Activated CD4-positive, alpha-beta memory T cell treated with anti-CD3 and anti-CD28 coated beads for 36 hours (primary cell): ENCODE data around the gene SF3B3. TPM values are rescaled to one million over a fixed set of nuclear protein-coding genes. Genes with fewer than 3 reads are reported as not detected.
"Not testable (repeated sequence)": the region's sequence is repeated elsewhere in the genome, so short reads cannot be mapped to it uniquely, and the experiment has no call there.

Experiments used
- CTCF ChIA-PET: fragments of 350-600 bp; sonication (Branson Sonifier 250); formaldehyde crosslinking; loops from one replicate; lab custom pipeline; 2021; ENCODE audit warnings: antibody characterized with exemption, inconsistent platforms; lab: Charles Lee
- POLR2A ChIA-PET: fragments of 350-600 bp; sonication (Branson Sonifier 250); formaldehyde crosslinking; loops from one replicate; lab custom pipeline; 2021; ENCODE audit warnings: antibody characterized with exemption; lab: Charles Lee
- DNase-seq: peaks from one replicate; pipeline ENCODE4 v3.0.0-alpha.2; 2020
- H3K27ac Mint-ChIP-seq: one replicate; pipeline ENCODE4 v1.8.0; 2021; ENCODE audit warnings: mixed read lengths
- H3K27me3 Mint-ChIP-seq: one replicate; pipeline ENCODE4 v1.8.0; 2021; ENCODE audit warnings: mixed read lengths
- H3K36me3 Mint-ChIP-seq: one replicate; pipeline ENCODE4 v1.8.0; 2021; ENCODE audit warnings: mixed read lengths
- H3K4me1 Mint-ChIP-seq: one replicate; pipeline ENCODE4 v1.8.0; 2021; ENCODE audit warnings: low read depth, mixed read lengths
- H3K4me3 Mint-ChIP-seq: one replicate; pipeline ENCODE4 v1.8.0; 2021; ENCODE audit warnings: mild to moderate bottlenecking, mixed read lengths
- H3K9me3 Mint-ChIP-seq: one replicate; pipeline ENCODE4 v1.8.0; 2021; ENCODE audit warnings: mixed read lengths
- intact Hi-C: fragments of 100-400 bp; cut with micrococcal nuclease; formaldehyde crosslinking; loops from one replicate; pipeline ENCODE4 v1.15.1; 2023
- total RNA-seq, 2 experiments: library from RNA; stranded (reverse); gene quantifications; one replicate each; pipeline ENCODE4 v1.2.3, GENCODE V29; 2021

The SF3B3 gene
- total RNA-seq, 2 experiments from 2014 or later: 450 to 453 TPM

- ChIA-PET CTCF (no interaction called here), POLR2A (no interaction called here)
- Mint-ChIP-seq H3K36me3 (peaks cover 25% of the 10 kb centered on the region), H3K27ac (no peak overlapping the region), H3K4me3 (no peak overlapping the region), H3K27me3 (no peaks in the 10 kb centered on the region), H3K9me3 (no peaks in the 10 kb centered on the region), H3K4me1 (peaks cover 6% of the 10 kb centered on the region)
- no peak for DNase-seq
- intact Hi-C loops: no loop called here
Observed at GRCh38 chr16:70512456-70512855, 11.2 kb upstream of the SF3B3 start.

GRCh38 chr16:70520612-70521297, 2.9 kb upstream of the SF3B3 start:
- CTCF ChIA-PET: interaction anchor here (1.3 to 1.4 kb wide), 2 partner anchors 10 to 12 kb away, joined by 4 read pairs; no protein-coding TSS in a partner anchor
- peaks cover 27% of the 10 kb centered on the region for H3K4me1 Mint-ChIP-seq
- POLR2A ChIA-PET: interaction anchor here (1.4 to 2.8 kb wide), 3 partner anchors 24 to 140 kb away, joined by 7 to 18 read pairs (median 9); no protein-coding TSS in a partner anchor
- peak overlapping the region; percentile 72 for H3K27ac Mint-ChIP-seq
- peak overlapping the region; percentile 48 for H3K4me3 Mint-ChIP-seq
- peak; percentile 16 for DNase-seq
- no peaks in the 10 kb centered on the region for H3K9me3 Mint-ChIP-seq
- H3K36me3 Mint-ChIP-seq: peaks cover 33% of the 10 kb centered on the region
- no peaks in the 10 kb centered on the region for H3K27me3 Mint-ChIP-seq
- intact Hi-C loops: loop anchor here (1.0 kb wide), 1 partner anchor 44 kb away; no protein-coding TSS in a partner anchor

- Mint-ChIP-seq H3K27me3 (no peaks in the 10 kb centered on the region), H3K9me3 (no peaks in the 10 kb centered on the region), H3K4me3 (peak overlapping the region; percentile 91), H3K4me1 (peaks cover 42% of the 10 kb centered on the region), H3K36me3 (peaks cover 41% of the 10 kb centered on the region), H3K27ac (peak overlapping the region; percentile 98)
- DNase-seq: peak; percentile 27
- intact Hi-C loops: loop anchor here (1.0 to 2.0 kb wide), 7 partner anchors 68 to 270 kb away; partner anchors contain the start of genes AARS1, DDX19A, FCSK and ST3GAL2
- CTCF ChIA-PET: interaction anchor here (0.9 to 1.9 kb wide), 3 partner anchors 13 to 176 kb away, joined by 4 to 5 read pairs (median 5); partner anchors contain the start of gene DDX19A
- POLR2A ChIA-PET: interaction anchor here (0.6 to 2.8 kb wide), 5 partner anchors 26 to 1417 kb away, joined by 3 to 18 read pairs (median 8); partner anchors contain the start of gene DDX19A
Observed at GRCh38 chr16:70522216-70523075, 1.2 kb upstream of the SF3B3 start.

GRCh38 chr16:70523076-70523742, 407 bp upstream of the SF3B3 start, which contains the start of gene COG4:
COG4 (minus strand) TSS chr16:70523554; CDS start chr16:70523543, 11 bp downstream.
- intact Hi-C loops: loop anchor here (1.0 to 2.0 kb wide), 7 partner anchors 68 to 271 kb away; partner anchors contain the start of genes AARS1, DDX19A, FCSK and ST3GAL2
- Mint-ChIP-seq H3K4me3 (peak within 1 kb of the TSS; percentile 91), H3K27me3 (no peaks in the 10 kb centered on the region), H3K9me3 (no peaks in the 10 kb centered on the region), H3K36me3 (peaks cover 39% of the 10 kb centered on the region), H3K27ac (peak within 1 kb of the TSS; percentile 98), H3K4me1 (peaks cover 48% of the 10 kb centered on the region)
- ChIA-PET CTCF (interaction anchor here (0.9 to 1.9 kb wide), 3 partner anchors 14 to 177 kb away, joined by 4 to 5 read pairs (median 5); partner anchors contain the start of gene DDX19A), POLR2A (interaction anchor here (0.6 to 2.8 kb wide), 7 partner anchors 27 to 1417 kb away, joined by 3 to 18 read pairs (median 4); partner anchors contain the start of gene DDX19A)
- peak; percentile 95 for DNase-seq

- peak overlapping the region; percentile 91 for H3K4me3 Mint-ChIP-seq
Observed at GRCh38 chr16:70524399-70524825, 796 bp downstream of the SF3B3 start.

GRCh38 chr16:70526403-70526802, 2.8 kb downstream of the SF3B3 start:
- Mint-ChIP-seq H3K4me1 (peaks cover 51% of the 10 kb centered on the region), H3K27me3 (no peaks in the 10 kb centered on the region), H3K36me3 (peaks cover 60% of the 10 kb centered on the region), H3K4me3 (peak overlapping the region; percentile 91), H3K9me3 (no peaks in the 10 kb centered on the region), H3K27ac (peak overlapping the region; percentile 50)
- POLR2A ChIA-PET: no interaction called here
- intact Hi-C loops: no loop called here
- CTCF ChIA-PET: interaction anchor here (0.6 to 2.1 kb wide), 2 partner anchors 9 to 274 kb away, joined by 3 to 7 read pairs; partner anchors contain the start of gene EXOSC6
- no peak for DNase-seq

More at GRCh38 chr16:70524399-70524825, 796 bp downstream of the SF3B3 start:
- CTCF ChIA-PET: interaction anchor here (0.6 to 1.7 kb wide), 6 partner anchors 15 to 177 kb away, joined by 3 to 7 read pairs (median 4); partner anchors contain the start of gene DDX19A
- H3K27ac Mint-ChIP-seq: peak overlapping the region; percentile 98
- peak; percentile 44 for DNase-seq
- POLR2A ChIA-PET: interaction anchor here (0.8 to 1.9 kb wide), 7 partner anchors 24 to 273 kb away, joined by 3 to 14 read pairs (median 7); partner anchors contain the start of genes AARS1 and EXOSC6
- H3K27me3 Mint-ChIP-seq, H3K9me3 Mint-ChIP-seq, intact Hi-C loops: not testable (repeated sequence)
- peaks cover 51% of the 10 kb centered on the region for H3K36me3 Mint-ChIP-seq
- H3K4me1 Mint-ChIP-seq: peaks cover 59% of the 10 kb centered on the region

GRCh38 chr16:70527315-70527996, 3.8 kb downstream of the SF3B3 start:
- ChIA-PET POLR2A (interaction anchor here (1.0 kb wide), 1 partner anchor 24 kb away, joined by 3 read pairs; no protein-coding TSS in a partner anchor), CTCF (interaction anchor here (0.9 kb wide), 1 partner anchor 158 kb away, joined by 3 read pairs; no protein-coding TSS in a partner anchor)
- intact Hi-C loops: no loop called here
- H3K4me3 Mint-ChIP-seq: peak overlapping the region; percentile 91
- H3K27ac Mint-ChIP-seq: peak overlapping the region; percentile 26
- H3K27me3 Mint-ChIP-seq: no peaks in the 10 kb centered on the region
- peaks cover 47% of the 10 kb centered on the region for H3K4me1 Mint-ChIP-seq
- DNase-seq: no peak
- H3K36me3 Mint-ChIP-seq: peaks cover 68% of the 10 kb centered on the region
- no peaks in the 10 kb centered on the region for H3K9me3 Mint-ChIP-seq

GRCh38 chr16:70529051-70529777, 5.6 kb downstream of the SF3B3 start:
- peak overlapping the region; percentile 29 for H3K4me3 Mint-ChIP-seq
- no peaks in the 10 kb centered on the region for H3K9me3 Mint-ChIP-seq
- peak overlapping the region; percentile 45 for H3K27ac Mint-ChIP-seq
- peaks cover 53% of the 10 kb centered on the region for H3K4me1 Mint-ChIP-seq
- intact Hi-C loops: no loop called here
- peaks cover 74% of the 10 kb centered on the region for H3K36me3 Mint-ChIP-seq
- POLR2A ChIA-PET: no interaction called here
- no peak for DNase-seq
- CTCF ChIA-PET: interaction anchor here (1.1 to 1.2 kb wide), 2 partner anchors 20 kb away, joined by 3 to 5 read pairs; no protein-coding TSS in a partner anchor
- H3K27me3 Mint-ChIP-seq: no peaks in the 10 kb centered on the region

- H3K27me3 Mint-ChIP-seq, POLR2A ChIA-PET, H3K9me3 Mint-ChIP-seq, H3K4me3 Mint-ChIP-seq, intact Hi-C loops, H3K27ac Mint-ChIP-seq, DNase-seq: not testable (repeated sequence)
- H3K4me1 Mint-ChIP-seq: peaks cover 55% of the 10 kb centered on the region
- H3K36me3 Mint-ChIP-seq: peaks cover 72% of the 10 kb centered on the region
- CTCF ChIA-PET: interaction anchor here (0.7 to 1.2 kb wide), 3 partner anchors 9 to 124 kb away, joined by 4 to 6 read pairs (median 5); no protein-coding TSS in a partner anchor
Observed at GRCh38 chr16:70529954-70530353, 6.3 kb downstream of the SF3B3 start.

- Mint-ChIP-seq H3K4me3 (no peak overlapping the region), H3K27me3 (no peaks in the 10 kb centered on the region), H3K36me3 (peaks cover 70% of the 10 kb centered on the region), H3K27ac (no peak overlapping the region), H3K9me3 (no peaks in the 10 kb centered on the region), H3K4me1 (peaks cover 22% of the 10 kb centered on the region)
- intact Hi-C loops: no loop called here
- ChIA-PET CTCF (no interaction called here), POLR2A (no interaction called here)
- DNase-seq: no peak
Observed at GRCh38 chr16:70534971-70535370, 11.4 kb downstream of the SF3B3 start.
